Stomach (tissue), 9 donors: ENCODE results near the gene LCP2. TPM values are rescaled to one million over a fixed set of nuclear protein-coding genes. Genes with fewer than 3 reads are reported as not detected.

ENCODE experiments used
- DNase-seq, 2 donors: peaks; one replicate each; pipeline versions ENCODE4 v3.0.0 to v3.0.0-alpha.2; 2013 to 2019
- H3K27ac ChIP-seq, 5 donors: fragments of 200-600 bp in 4 of 5; sonication (generic) in 4 of 5; one replicate each; pipeline ENCODE4 v1.5.1; 2013 to 2019; ENCODE audit warnings: mild to moderate bottlenecking in 1 of 5, moderate library complexity in 1 of 5
- H3K27me3 ChIP-seq, 3 donors: fragments of 200-600 bp; sonication (generic); one replicate each; pipeline ENCODE4 v1.5.1; 2017 to 2019; ENCODE audit warnings: mixed run types in 1 of 3
- H3K36me3 ChIP-seq, 4 donors: fragments of 200-600 bp; sonication (generic); 1 replicate in 3 of 4; 2 replicates in 1 of 4; pipeline ENCODE4 v1.5.1; 2016 to 2019
- H3K4me1 ChIP-seq, 4 donors: fragments of 200-600 bp; sonication (generic); one replicate each; pipeline ENCODE4 v1.5.1; 2016 to 2019
- H3K4me3 ChIP-seq, 4 donors: fragments of 200-600 bp; sonication (generic) in 3 of 4; one replicate each; pipeline ENCODE4 v1.5.1; 2016 to 2019; ENCODE audit warnings: mild to moderate bottlenecking in 1 of 4
- H3K9me3 ChIP-seq, 4 donors: fragments of 200-600 bp; sonication (generic); one replicate each; pipeline ENCODE4 v1.5.1; 2016 to 2019
- EP300 ChIP-seq: sonication (generic); formaldehyde crosslinking; IDR thresholded peaks from one replicate; pipeline ENCODE4 v1.6.1; 2017; ENCODE audit warnings: antibody characterized with exemption
- POLR2A ChIP-seq, 4 donors: fragments of 450-650 bp; IDR thresholded peaks; one replicate each; pipeline ENCODE4 v1.6.1; 2016; ENCODE audit warnings: antibody characterized with exemption in 4 of 4, control low read depth in 2 of 4, mild to moderate bottlenecking in 1 of 4, moderate library complexity in 1 of 4
- WGBS, 5 donors: extraction: QIAGEN DNeasy Blood & Tissue Kit in 3 of 5; methylation state at CpG; one replicate each; pipeline versions ENCODE4 v1.1.5 to v1.1.7; 2013 to 2018; 5-methylcytosine and 5-hydroxymethylcytosine counted together
- intact Hi-C: fragments of 100-400 bp; cut with DNase I; formaldehyde crosslinking; loops from one replicate; pipeline ENCODE4 v1.15.1; 2023; ENCODE audit warnings: low total_unique reads
- polyA plus RNA-seq, 3 donors: library from polyadenylated mRNA; stranded (reverse); fragments of 200-250 nt; gene quantifications; one replicate each; pipeline ENCODE4 v1.2.3, GENCODE V29; 2013
- total RNA-seq, 5 donors: library from RNA; depleted of rRNA; stranded (reverse); fragments of >200 nt; gene quantifications; one replicate each; pipeline versions ENCODE4 v1.1.0 to v1.2.3, GENCODE V29; 2014 to 2016
- TF ChIP-seq, protein P1 (sequence below), 7 experiments: fragments of 450-650 bp in 4 of 7; fragments of 200-600 bp in 3 of 7; sonication (generic) in 3 of 7; IDR thresholded peaks; one replicate each; pipeline ENCODE4 v1.5.1; 2016 to 2019; ENCODE audit warnings: antibody characterized with exemption in 7 of 7, control low read depth in 2 of 7, mild to moderate bottlenecking in 1 of 7
- donor health status: healthy with polysubstance abuse.
- donor health status: Bipolar disorder and iron deficiency.
- donor health status: healthy.

Gene LCP2
- total and polyA plus RNA-seq, 8 donors, result 0.58 to 69.4 (median 16.8) TPM

DNA sequence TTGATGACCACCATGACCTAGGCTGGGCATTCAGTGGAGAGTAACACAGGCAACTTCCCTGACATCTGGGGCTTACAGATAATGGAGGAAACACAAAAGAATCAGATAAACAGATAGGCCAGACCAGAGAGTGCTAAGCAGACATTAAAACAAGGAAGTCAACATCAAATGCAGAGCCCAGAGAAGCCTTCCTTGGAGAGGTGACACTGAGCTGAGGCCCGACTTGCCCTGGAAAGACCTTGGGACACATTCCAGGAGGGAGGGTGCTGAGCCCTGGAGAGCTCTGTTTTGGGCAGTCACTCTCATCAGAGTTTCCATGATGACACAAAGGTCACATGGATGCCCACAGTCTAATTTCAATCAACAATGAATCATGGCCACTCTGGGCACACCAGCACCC is 96.7 kb downstream of the LCP2 start:
- TF ChIP-seq EP300, result no peak
- TF ChIP-seq, protein P1, sequence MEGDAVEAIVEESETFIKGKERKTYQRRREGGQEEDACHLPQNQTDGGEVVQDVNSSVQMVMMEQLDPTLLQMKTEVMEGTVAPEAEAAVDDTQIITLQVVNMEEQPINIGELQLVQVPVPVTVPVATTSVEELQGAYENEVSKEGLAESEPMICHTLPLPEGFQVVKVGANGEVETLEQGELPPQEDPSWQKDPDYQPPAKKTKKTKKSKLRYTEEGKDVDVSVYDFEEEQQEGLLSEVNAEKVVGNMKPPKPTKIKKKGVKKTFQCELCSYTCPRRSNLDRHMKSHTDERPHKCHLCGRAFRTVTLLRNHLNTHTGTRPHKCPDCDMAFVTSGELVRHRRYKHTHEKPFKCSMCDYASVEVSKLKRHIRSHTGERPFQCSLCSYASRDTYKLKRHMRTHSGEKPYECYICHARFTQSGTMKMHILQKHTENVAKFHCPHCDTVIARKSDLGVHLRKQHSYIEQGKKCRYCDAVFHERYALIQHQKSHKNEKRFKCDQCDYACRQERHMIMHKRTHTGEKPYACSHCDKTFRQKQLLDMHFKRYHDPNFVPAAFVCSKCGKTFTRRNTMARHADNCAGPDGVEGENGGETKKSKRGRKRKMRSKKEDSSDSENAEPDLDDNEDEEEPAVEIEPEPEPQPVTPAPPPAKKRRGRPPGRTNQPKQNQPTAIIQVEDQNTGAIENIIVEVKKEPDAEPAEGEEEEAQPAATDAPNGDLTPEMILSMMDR (IDR thresholded peaks at IDR 0.05), result no peak
- no peak for TF ChIP-seq POLR2A (IDR thresholded peaks at IDR 0.05)
- Histone ChIP-seq H3K9me3 (no peaks in the 10 kb centered on the region), H3K4me3 (no peak overlapping the region), H3K27ac (no peak overlapping the region), H3K27me3 (no peaks in the 10 kb centered on the region), H3K36me3 (no peaks in the 10 kb centered on the region), H3K4me1 (no peaks in the 10 kb centered on the region)
- no peak for DNase-seq
- 0 to 30% (median 22%) methylated on average over 1 of the region's 1 CpG for WGBS, 5 donors
- intact Hi-C loops, result no loop called here

Other genes with a start within 250 kb of the LCP2 start
- gene FOXI1, start 191.9 kb downstream of the LCP2 start, total RNA-seq, result under 1 TPM in 1 of 5 donors, not detected in 4; 0.18 TPM
- gene FOXI1, start 191.9 kb downstream of the LCP2 start, polyA plus RNA-seq, result not detected
- gene C5orf58, start 64.8 kb downstream of the LCP2 start, total RNA-seq, result under 1 TPM in 1 of 5 donors, not detected in 4; 0.43 TPM
- gene C5orf58, start 64.8 kb downstream of the LCP2 start, polyA plus RNA-seq, result 1 to 10 TPM in 1 of 3 donors, not detected in 2; 4.6 TPM
- gene KCNMB1, start 91.6 kb upstream of the LCP2 start, total RNA-seq, result 10 to 100 TPM in 1 of 5 donors, 1 to 10 TPM in 3, under 1 TPM in 1; 0.29 to 14.7 (median 6.1) TPM
- 10 to 100 TPM in 1 of 3 donors, 1 to 10 TPM in 2; 1.7 to 19.8 (median 2.6) TPM for gene KCNMB1, start 91.6 kb upstream of the LCP2 start, polyA plus RNA-seq
- under 1 TPM in 2 of 5 donors, not detected in 3; 0.29 to 0.73 TPM for gene KCNIP1, start 206.2 kb upstream of the LCP2 start, total RNA-seq
- under 1 TPM; 0.20 to 0.61 (median 0.31) TPM for gene KCNIP1, start 206.2 kb upstream of the LCP2 start, polyA plus RNA-seq